Measurements from ENCODE around the gene MSN.

- TF ChIP-seq CTCF (optimal IDR thresholded peaks at IDR 0.05 in 1 of 3, IDR thresholded peaks at IDR 0.05 in 1 of 3, conservative IDR thresholded peaks at IDR 0.05 in 1 of 3; ENCODE audit: extremely low read depth in 1 of 3, insufficient read depth in 2 of 3, low read length in 3 of 3) (no peak), EZH2 (IDR thresholded peaks at IDR 0.05; ENCODE audit: low read length) (no peak)
Observed at GRCh38 chrX:65745427-65745826, 78.0 kb downstream of the MSN start.

All from keratinocyte (primary cell).